GM19438 (cell line): ENCODE data around the gene RECQL5.

Experiments used
- ATAC-seq: cut with Tn5 transposase; IDR thresholded peaks from one replicate; pipeline ENCODE4 v1.9.1; 2021; ENCODE audit warnings: low read depth; ENCODE audit not compliant: unreplicated experiment

The RECQL5 gene

GRCh38 chr17:75634754-75635609, 32.0 kb downstream of the RECQL5 start:
- no peak for ATAC-seq

GRCh38 chr17:75634376-75634740, 32.6 kb downstream of the RECQL5 start:
- ATAC-seq = no peak

GRCh38 chr17:75633486-75634375, 33.2 kb downstream of the RECQL5 start:
- no peak for ATAC-seq

DNA sequence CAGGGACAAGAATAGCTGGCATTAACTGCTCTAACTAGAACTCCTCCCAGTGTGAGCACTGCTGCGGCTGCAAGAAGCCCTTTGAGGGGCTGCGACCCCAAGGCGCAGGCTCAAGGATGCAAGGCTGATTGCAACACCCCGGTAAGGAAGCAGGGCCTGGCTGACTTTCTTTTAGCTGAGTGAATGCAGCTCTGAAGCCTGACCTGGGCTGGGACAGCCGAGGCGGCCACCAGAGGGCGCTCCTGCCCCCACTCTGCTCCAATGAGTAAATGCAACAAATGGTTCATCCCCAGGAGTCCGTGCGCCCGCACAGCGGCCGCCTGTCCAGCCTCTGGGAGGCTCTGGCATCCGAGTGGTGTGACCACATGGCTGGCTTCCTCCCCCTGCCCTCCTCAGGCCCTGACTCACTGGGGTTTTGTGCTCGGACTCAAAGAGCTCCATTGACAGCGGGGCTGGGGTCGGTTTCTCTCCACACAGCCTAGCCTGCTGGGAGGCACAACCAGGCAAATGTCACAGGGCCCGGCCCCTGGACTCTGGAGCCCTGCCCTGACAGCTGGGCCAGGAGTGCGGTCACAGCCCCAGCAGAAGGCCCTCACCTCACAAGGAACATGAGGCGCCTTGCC, 34.0 kb downstream of the RECQL5 start, which contains the start of gene SMIM5:
SMIM5 (plus strand) TSS at position 572 of the 623 bp plus-strand sequence. CDS start 6,768 bp downstream, outside the sequence.
- no peak for ATAC-seq

- ATAC-seq = no peak
Measured at GRCh38 chr17:75632428-75632827, 34.5 kb downstream of the RECQL5 start.

GRCh38 chr17:75631353-75631752, 35.6 kb downstream of the RECQL5 start:
- no peak for ATAC-seq

GRCh38 chr17:75630071-75630917, 36.7 kb downstream of the RECQL5 start:
- no peak for ATAC-seq

GRCh38 chr17:75629157-75629556, 37.8 kb downstream of the RECQL5 start:
- ATAC-seq = no peak

- ATAC-seq = no peak
Measured at GRCh38 chr17:75628425-75628824, 38.5 kb downstream of the RECQL5 start.

- ATAC-seq = no peak
Measured at GRCh38 chr17:75627094-75627493, 39.9 kb downstream of the RECQL5 start.

GRCh38 chr17:75626496-75627038, 40.4 kb downstream of the RECQL5 start:
- no peak for ATAC-seq

- ATAC-seq = no peak
Measured at GRCh38 chr17:75625813-75626486, 41.0 kb downstream of the RECQL5 start.

- no peak for ATAC-seq
Measured at GRCh38 chr17:75624714-75625345, 42.1 kb downstream of the RECQL5 start.

- no peak for ATAC-seq
Measured at GRCh38 chr17:75624021-75624420, 42.9 kb downstream of the RECQL5 start.

GRCh38 chr17:75623386-75623785, 43.6 kb downstream of the RECQL5 start:
- no peak for ATAC-seq

DNA sequence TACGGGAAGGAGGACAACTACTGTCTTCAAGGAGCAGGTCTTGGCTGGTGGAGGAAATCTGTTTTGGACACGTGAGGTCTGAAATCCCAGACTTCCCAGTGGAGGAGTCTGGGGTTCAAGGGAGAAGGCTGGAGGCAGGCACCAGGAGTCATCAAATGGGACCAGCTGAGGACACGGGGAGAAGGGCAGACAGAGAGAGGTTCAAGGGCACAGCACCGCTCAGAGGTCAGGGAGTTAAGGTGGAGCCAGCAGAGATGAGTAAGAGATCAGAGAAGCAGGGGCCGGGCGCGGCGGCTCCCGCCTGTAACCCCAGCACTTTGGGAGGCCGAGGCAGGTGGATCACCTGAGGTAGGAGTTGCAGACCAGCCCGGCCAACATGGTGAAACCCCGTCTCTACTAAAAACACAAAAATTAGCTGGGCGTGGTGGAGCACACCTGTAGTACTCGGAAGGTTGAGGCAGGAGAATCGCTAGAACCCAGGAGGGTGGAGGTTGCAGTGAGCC, 44.1 kb downstream of the RECQL5 start:
- no peak for ATAC-seq

DNA sequence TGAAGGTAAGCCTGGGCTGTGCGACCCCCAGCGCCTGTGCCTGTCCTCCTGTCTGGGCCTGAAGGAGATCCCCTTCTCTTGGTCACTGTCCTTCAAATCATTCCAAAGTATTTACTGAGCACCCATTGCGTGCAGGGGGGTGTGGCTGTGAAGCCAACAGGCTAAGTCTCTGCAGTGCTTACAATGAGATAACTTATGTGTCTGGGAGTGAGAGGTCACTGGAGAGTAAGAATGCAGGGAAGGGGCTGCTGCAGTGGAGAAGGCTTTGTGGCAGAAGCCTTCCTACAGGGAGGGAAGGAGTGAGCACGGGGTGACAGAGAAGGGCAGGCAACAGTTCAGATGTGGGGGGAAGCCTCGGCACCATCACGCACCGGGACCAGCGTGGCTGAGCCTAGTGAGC, 44.9 kb downstream of the RECQL5 start:
- no peak for ATAC-seq

- no peak for ATAC-seq
Measured at GRCh38 chr17:75621489-75621888, 45.5 kb downstream of the RECQL5 start.
